ENCODE measurements around the gene MEIOSIN.

MEIOSIN gene

DNA sequence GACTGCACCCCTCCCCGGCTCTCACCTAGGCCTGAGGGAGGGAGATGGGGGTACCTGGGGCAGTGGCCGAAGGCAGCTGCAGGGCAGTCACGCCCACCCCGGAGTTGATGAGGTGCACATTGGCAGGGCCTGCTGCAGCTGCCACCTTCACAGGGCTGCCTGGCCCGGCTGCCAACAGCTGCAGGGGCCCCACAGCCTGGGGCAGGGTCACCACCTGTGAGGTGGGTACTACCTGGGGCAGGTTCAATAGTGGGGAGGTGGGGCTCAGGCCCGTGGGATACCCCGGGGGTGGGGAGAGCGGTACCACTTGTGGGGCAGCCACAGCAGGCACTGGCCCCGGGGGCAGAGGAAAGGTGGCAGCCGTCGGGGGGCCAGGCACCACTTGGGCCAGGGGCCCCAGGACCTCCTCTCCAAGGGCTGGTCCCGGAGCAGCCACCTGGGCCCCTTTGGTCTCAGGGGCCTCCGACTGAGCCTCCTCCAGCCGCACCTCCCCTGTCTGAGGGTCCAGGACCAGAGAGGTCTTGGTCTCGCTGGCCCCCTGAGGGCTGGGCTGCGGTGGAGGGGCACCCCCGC is 33.1 kb downstream of the MEIOSIN start:
- Histone ChIP-seq H3K9me3 (ENCODE audit: control insufficient read depth, insufficient read depth, low read depth, low read length) (no peaks in the 10 kb centered on the region), H3K27ac (ENCODE audit: extremely low read depth, low read depth, low read length) (no peak overlapping the region), H3K36me3 (ENCODE audit: control insufficient read depth in 2 of 2, insufficient read depth in 1 of 2, low read length in 2 of 2) (peaks cover 0 to 3% of the 10 kb centered on the region in 2 experiments; a peak in 2 of 3 replicates), H3K4me3 (ENCODE audit: low read depth, low read length) (no peak overlapping the region), H3K4me1 (ENCODE audit: control insufficient read depth, insufficient read depth, low read length) (peaks cover 25% of the 10 kb centered on the region)
- ChIA-PET POLR2A (interaction anchor here (2.4 to 7.2 kb wide), 3 partner anchors 12 to 78 kb away, joined by 10 to 133 read pairs (median 111); partner anchors contain the start of genes QPCTL and SNRPD2), CTCF (interaction anchor here (0.7 to 1.7 kb wide), 2 partner anchors 36 to 49 kb away, joined by 4 to 7 read pairs; no protein-coding TSS in a partner anchor)
- TF ChIP-seq OSR2 (tag by site-specific recombination; IDR thresholded peaks at IDR 0.05) (no peak), GLIS2 (tag by site-specific recombination; IDR thresholded peaks at IDR 0.05) (peak; percentile 72)

- peaks cover 25% of the 10 kb centered on the region for H3K4me1 ChIP-seq (ENCODE audit: control insufficient read depth, insufficient read depth, low read length)
Observed at GRCh38 chr19:45766869-45767346, 33.7 kb downstream of the MEIOSIN start.

DNA sequence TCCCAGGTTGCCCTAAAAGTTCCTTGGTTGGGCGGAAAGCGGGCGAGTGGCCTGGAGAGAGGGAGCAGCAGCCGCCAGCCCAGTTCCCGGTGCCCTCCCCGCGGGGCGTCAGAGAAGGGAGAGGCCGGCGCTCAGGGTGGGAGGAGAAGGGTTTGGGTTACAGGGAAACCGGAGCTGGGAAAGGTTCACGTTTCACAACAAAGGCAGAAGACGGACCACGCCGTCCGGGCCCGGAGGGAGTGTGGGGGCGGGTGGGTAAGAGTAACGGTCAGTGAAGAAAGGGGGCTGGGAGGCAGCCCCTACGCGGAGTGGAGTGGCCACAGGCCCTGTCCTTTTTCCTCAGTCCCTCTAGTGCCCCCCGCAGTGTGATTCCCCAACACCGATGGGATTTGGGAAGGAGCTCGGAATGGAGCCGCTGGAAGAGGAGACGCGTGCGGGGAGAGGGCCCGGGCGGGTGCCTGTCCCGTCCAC is 34.2 kb downstream of the MEIOSIN start:
- CTCF ChIA-PET: interaction anchor here (0.9 to 2.8 kb wide), 4 partner anchors 50 to 96 kb away, joined by 3 to 37 read pairs (median 6); partner anchors contain the start of genes QPCTL and SNRPD2
- Histone ChIP-seq H3K9me3 (ENCODE audit: control insufficient read depth, insufficient read depth, low read depth, low read length) (no peaks in the 10 kb centered on the region), H3K4me3 (ENCODE audit: low read depth, low read length) (peak overlapping the region; percentile 70), H3K36me3 (ENCODE audit: control insufficient read depth in 2 of 2, insufficient read depth in 1 of 2, low read length in 2 of 2) (peaks cover 0 to 12% of the 10 kb centered on the region in 2 experiments; a peak in 2 of 3 replicates), H3K27ac (ENCODE audit: extremely low read depth, low read depth, low read length) (peak overlapping the region; percentile 98), H3K4me1 (ENCODE audit: control insufficient read depth, insufficient read depth, low read length) (peaks cover 25% of the 10 kb centered on the region)
- POLR2A ChIA-PET: interaction anchor here (0.6 to 7.2 kb wide), 15 partner anchors 10 to 126 kb away, joined by 3 to 133 read pairs (median 14); partner anchors contain the start of genes DMWD, FBXO46, QPCTL and SNRPD2
- peak; percentile 83 for TF ChIP-seq EGR2 (tag by site-specific recombination; IDR thresholded peaks at IDR 0.05; ENCODE audit: low read depth)
- TF ChIP-seq, protein P1, sequence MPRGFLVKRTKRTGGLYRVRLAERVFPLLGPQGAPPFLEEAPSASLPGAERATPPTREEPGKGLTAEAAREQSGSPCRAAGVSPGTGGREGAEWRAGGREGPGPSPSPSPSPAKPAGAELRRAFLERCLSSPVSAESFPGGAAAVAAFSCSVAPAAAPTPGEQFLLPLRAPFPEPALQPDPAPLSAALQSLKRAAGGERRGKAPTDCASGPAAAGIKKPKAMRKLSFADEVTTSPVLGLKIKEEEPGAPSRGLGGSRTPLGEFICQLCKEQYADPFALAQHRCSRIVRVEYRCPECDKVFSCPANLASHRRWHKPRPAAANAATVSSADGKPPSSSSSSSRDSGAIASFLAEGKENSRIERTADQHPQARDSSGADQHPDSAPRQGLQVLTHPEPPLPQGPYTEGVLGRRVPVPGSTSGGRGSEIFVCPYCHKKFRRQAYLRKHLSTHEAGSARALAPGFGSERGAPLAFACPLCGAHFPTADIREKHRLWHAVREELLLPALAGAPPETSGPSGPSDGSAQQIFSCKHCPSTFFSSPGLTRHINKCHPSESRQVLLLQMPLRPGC (tag by site-specific recombination; IDR thresholded peaks at IDR 0.05): no peak
- TF ChIP-seq, protein P2, sequence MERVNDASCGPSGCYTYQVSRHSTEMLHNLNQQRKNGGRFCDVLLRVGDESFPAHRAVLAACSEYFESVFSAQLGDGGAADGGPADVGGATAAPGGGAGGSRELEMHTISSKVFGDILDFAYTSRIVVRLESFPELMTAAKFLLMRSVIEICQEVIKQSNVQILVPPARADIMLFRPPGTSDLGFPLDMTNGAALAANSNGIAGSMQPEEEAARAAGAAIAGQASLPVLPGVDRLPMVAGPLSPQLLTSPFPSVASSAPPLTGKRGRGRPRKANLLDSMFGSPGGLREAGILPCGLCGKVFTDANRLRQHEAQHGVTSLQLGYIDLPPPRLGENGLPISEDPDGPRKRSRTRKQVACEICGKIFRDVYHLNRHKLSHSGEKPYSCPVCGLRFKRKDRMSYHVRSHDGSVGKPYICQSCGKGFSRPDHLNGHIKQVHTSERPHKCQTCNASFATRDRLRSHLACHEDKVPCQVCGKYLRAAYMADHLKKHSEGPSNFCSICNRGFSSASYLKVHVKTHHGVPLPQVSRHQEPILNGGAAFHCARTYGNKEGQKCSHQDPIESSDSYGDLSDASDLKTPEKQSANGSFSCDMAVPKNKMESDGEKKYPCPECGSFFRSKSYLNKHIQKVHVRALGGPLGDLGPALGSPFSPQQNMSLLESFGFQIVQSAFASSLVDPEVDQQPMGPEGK (tag by site-specific recombination; IDR thresholded peaks at IDR 0.05): peak; percentile 87
- TF ChIP-seq BCL11A (tag by site-specific recombination; IDR thresholded peaks at IDR 0.05; ENCODE audit: low read depth): peak; percentile 47
- no peak for TF ChIP-seq ZFP3 (tag by site-specific recombination; IDR thresholded peaks at IDR 0.05; ENCODE audit: low read depth)
- TF ChIP-seq KLF8 (tag by site-specific recombination; IDR thresholded peaks at IDR 0.05): peak; percentile 85
- TF ChIP-seq TRIM28 (IDR thresholded peaks at IDR 0.05; ENCODE audit: borderline replicate concordance, low read length): no peak
- no peak for TF ChIP-seq ZSCAN4 (tag by site-specific recombination; IDR thresholded peaks at IDR 0.05)
- TF ChIP-seq ZNF776 (tag by site-specific recombination; IDR thresholded peaks at IDR 0.05; ENCODE audit: borderline replicate concordance): no peak
- peak; percentile 34 for TF ChIP-seq SP3 (tag by site-specific recombination; IDR thresholded peaks at IDR 0.05)

More at GRCh38 chr19:45766869-45767346, 33.7 kb downstream of the MEIOSIN start:
- TF ChIP-seq ZIC2 (tag by site-specific recombination; IDR thresholded peaks at IDR 0.05): peak; percentile 56
- no peak for TF ChIP-seq ZNF114 (tag by site-specific recombination; IDR thresholded peaks at IDR 0.05)
- no peak for TF ChIP-seq ZNF837 (tag by site-specific recombination; IDR thresholded peaks at IDR 0.05)
- TF ChIP-seq, protein P3, sequence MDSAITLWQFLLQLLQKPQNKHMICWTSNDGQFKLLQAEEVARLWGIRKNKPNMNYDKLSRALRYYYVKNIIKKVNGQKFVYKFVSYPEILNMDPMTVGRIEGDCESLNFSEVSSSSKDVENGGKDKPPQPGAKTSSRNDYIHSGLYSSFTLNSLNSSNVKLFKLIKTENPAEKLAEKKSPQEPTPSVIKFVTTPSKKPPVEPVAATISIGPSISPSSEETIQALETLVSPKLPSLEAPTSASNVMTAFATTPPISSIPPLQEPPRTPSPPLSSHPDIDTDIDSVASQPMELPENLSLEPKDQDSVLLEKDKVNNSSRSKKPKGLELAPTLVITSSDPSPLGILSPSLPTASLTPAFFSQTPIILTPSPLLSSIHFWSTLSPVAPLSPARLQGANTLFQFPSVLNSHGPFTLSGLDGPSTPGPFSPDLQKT (IDR thresholded peaks at IDR 0.05; ENCODE audit: borderline replicate concordance, low read depth, low read length): no peak
- no peak for TF ChIP-seq PBX3 (CRISPR knock-in tag; IDR thresholded peaks at IDR 0.05)
- TF ChIP-seq, protein P1 (tag by site-specific recombination; IDR thresholded peaks at IDR 0.05): no peak
- TF ChIP-seq GLIS1 (tag by site-specific recombination; IDR thresholded peaks at IDR 0.05): peak; percentile 75
- no peak for TF ChIP-seq ZNF169 (tag by site-specific recombination; IDR thresholded peaks at IDR 0.05)
- TF ChIP-seq ZNF23 (tag by site-specific recombination; IDR thresholded peaks at IDR 0.05; ENCODE audit: borderline replicate concordance): no peak
- no peaks in the 10 kb centered on the region for H3K9me3 ChIP-seq (ENCODE audit: control insufficient read depth, insufficient read depth, low read depth, low read length)
- H3K4me3 ChIP-seq (ENCODE audit: low read depth, low read length): peak overlapping the region; percentile 70
- POLR2A ChIA-PET: interaction anchor here (0.6 to 7.2 kb wide), 11 partner anchors 10 to 78 kb away, joined by 3 to 133 read pairs (median 10); partner anchors contain the start of genes FBXO46, QPCTL and SNRPD2
- CTCF ChIA-PET: interaction anchor here (0.7 to 2.8 kb wide), 5 partner anchors 37 to 96 kb away, joined by 3 to 37 read pairs (median 6); partner anchors contain the start of genes QPCTL and SNRPD2
- H3K36me3 ChIP-seq (ENCODE audit: control insufficient read depth in 2 of 2, insufficient read depth in 1 of 2, low read length in 2 of 2): peaks cover 0 to 7% of the 10 kb centered on the region in 2 experiments; a peak in 2 of 3 replicates
- peak overlapping the region; percentile 98 for H3K27ac ChIP-seq (ENCODE audit: extremely low read depth, low read depth, low read length)
